Keratinocyte (primary cell): Measurements from ENCODE around the gene BCAS3. TPM values are rescaled to one million over a fixed set of nuclear protein-coding genes. Genes with fewer than 3 reads are reported as not detected.

Source experiments
- DNase-seq: peaks from one replicate; pipeline ENCODE4 v3.0.0-alpha.2; 2011; ENCODE audit warnings: low read depth, missing footprints, low spot score
- FAIRE-seq: peaks from 2 replicates; lab custom pipeline; 2011; peaks lifted over from hg19 to GRCh38; lab: Jason Lieb, UNC
- H2AFZ ChIP-seq: 2 replicates; pipeline ENCODE4 v1.6.0; 2012; ENCODE audit warnings: low read length, control low read depth, inconsistent platforms; ENCODE audit not compliant: control insufficient read depth
- H3K27ac ChIP-seq: 2 replicates; pipeline ENCODE4 v1.5.1; 2011; ENCODE audit warnings: low read length; ENCODE audit not compliant: control insufficient read depth, insufficient read depth
- H3K27me3 ChIP-seq: 3 replicates; pipeline ENCODE4 v1.6.0; 2011; ENCODE audit warnings: low read length; ENCODE audit not compliant: control insufficient read depth, insufficient read depth; ENCODE audit errors: extremely low read depth
- H3K36me3 ChIP-seq, 2 experiments: 2 replicates in 1 of 2; 3 replicates in 1 of 2; pipeline ENCODE4 v1.5.1; 2011; ENCODE audit warnings: low read length in 2 of 2, mild to moderate bottlenecking in 1 of 2; ENCODE audit not compliant: control insufficient read depth in 2 of 2, insufficient read depth in 2 of 2; ENCODE audit errors: extremely low read depth in 1 of 2
- H3K4me1 ChIP-seq: 3 replicates; pipeline ENCODE4 v1.5.1; 2011; ENCODE audit warnings: low read length; ENCODE audit not compliant: control insufficient read depth, insufficient read depth; ENCODE audit errors: extremely low read depth
- H3K4me2 ChIP-seq: 3 replicates; pipeline ENCODE4 v1.6.0; 2011; ENCODE audit warnings: low read depth, low read length; ENCODE audit not compliant: control insufficient read depth, insufficient read depth; ENCODE audit errors: extremely low read depth
- H3K4me3 ChIP-seq, 3 experiments: fragments of 200-600 bp in 1 of 3; sonication (generic) in 1 of 3; 2 replicates in 2 of 3; 3 replicates in 1 of 3; pipeline ENCODE4 v1.5.1; 2011 to 2016; ENCODE audit warnings: low read length in 3 of 3, mild to moderate bottlenecking in 3 of 3, control low read depth in 2 of 3, inconsistent platforms in 1 of 3, low read depth in 1 of 3, mixed read lengths in 1 of 3, mixed run types in 1 of 3, moderate library complexity in 1 of 3; ENCODE audit not compliant: control insufficient read depth in 2 of 3, insufficient read depth in 2 of 3; ENCODE audit errors: extremely low read depth in 1 of 3
- H3K79me2 ChIP-seq: 2 replicates; pipeline ENCODE4 v1.6.0; 2012; ENCODE audit warnings: low read length; ENCODE audit not compliant: control insufficient read depth, insufficient read depth
- H3K9ac ChIP-seq: 3 replicates; pipeline ENCODE4 v1.6.0; 2011; ENCODE audit warnings: low read length; ENCODE audit not compliant: control insufficient read depth, insufficient read depth; ENCODE audit errors: extremely low read depth
- H3K9me1 ChIP-seq: 3 replicates; pipeline ENCODE4 v1.6.0; 2011; ENCODE audit warnings: low read length; ENCODE audit not compliant: control insufficient read depth, insufficient read depth; ENCODE audit errors: extremely low read depth
- H3K9me3 ChIP-seq: 2 replicates; pipeline ENCODE4 v1.5.1; 2012; ENCODE audit warnings: low read depth, low read length; ENCODE audit not compliant: control insufficient read depth
- H4K20me1 ChIP-seq: 3 replicates; pipeline ENCODE4 v1.6.0; 2011; ENCODE audit warnings: low read length; ENCODE audit not compliant: control insufficient read depth, insufficient read depth; ENCODE audit errors: extremely low read depth
- CTCF ChIP-seq, 3 experiments: IDR thresholded peaks in 1 of 3; conservative IDR thresholded peaks in 1 of 3; optimal IDR thresholded peaks in 1 of 3; 2 replicates in 2 of 3; 3 replicates in 1 of 3; pipeline versions ENCODE3 to v1.5.1; 2011; ENCODE audit warnings: low read length in 3 of 3, mild to moderate bottlenecking in 3 of 3, moderate library complexity in 2 of 3, control low read depth in 1 of 3, inconsistent platforms in 1 of 3; ENCODE audit not compliant: insufficient read depth in 2 of 3; ENCODE audit errors: extremely low read depth in 1 of 3
- EZH2 ChIP-seq: IDR thresholded peaks from one replicate; pipeline ENCODE4 v1.6.1; 2012; ENCODE audit warnings: inconsistent platforms, mild to moderate bottlenecking, low read length, moderate library complexity
- dilution Hi-C: fragments of 300-500 bp; cut with MboI; formaldehyde crosslinking; loops from one replicate; pipeline ENCODE4 v1.7.0; 2020; ENCODE audit warnings: low sequenced_read_pairs; ENCODE audit not compliant: extremely low pct_ligation_motif_present
- polyA plus RNA-seq, 5 experiments: library from polyadenylated mRNA; depleted of rRNA in 3 of 5; stranded (reverse) in 3 of 5; stranded (forward) in 1 of 5; unstranded in 1 of 5; fragments of >200 nt; gene quantifications; 1 replicate in 1 of 5; 2 replicates in 3 of 5; 3 replicates in 1 of 5; pipeline versions ENCODE4 v1.2.1 to v1.2.3, GENCODE V29; 2011 to 2012; ENCODE audit warnings: missing spikeins in 2 of 5, low read depth in 1 of 5, low replicate concordance in 1 of 5

BCAS3 gene
- polyA plus RNA-seq, 1 donor (not counting 4 experiments of a cell fraction or from before 2014, with no cell fraction given), result 11.8 TPM

GRCh38 chr17:61322325-61323002 lies 644.8 kb downstream of the BCAS3 start:
- H3K27ac ChIP-seq, result no peak overlapping the region

GRCh38 chr17:61323003-61323908 lies 645.6 kb downstream of the BCAS3 start:
- no peak overlapping the region for H3K4me2 ChIP-seq
- DNase-seq, result no peak
- no peak for FAIRE-seq

More at GRCh38 chr17:61322325-61323002, 644.8 kb downstream of the BCAS3 start:
- Histone ChIP-seq H2AFZ (no peak overlapping the region), H3K4me1 (no peaks in the 10 kb centered on the region), H3K9me1 (no peaks in the 10 kb centered on the region), H3K4me3 (no peak overlapping the region), H3K27me3 (peaks cover 3% of the 10 kb centered on the region), H3K9ac (no peak overlapping the region), H3K79me2 (no peaks in the 10 kb centered on the region), H4K20me1 (no peaks in the 10 kb centered on the region), H3K36me3 (no peaks in the 10 kb centered on the region), H3K9me3 (no peaks in the 10 kb centered on the region), H3K4me2 (no peak overlapping the region)
- FAIRE-seq, result no peak
- no peak for TF ChIP-seq EZH2
- no peak for TF ChIP-seq CTCF (optimal IDR thresholded peaks at IDR 0.05 in 1 of 3, IDR thresholded peaks at IDR 0.05 in 1 of 3, conservative IDR thresholded peaks at IDR 0.05 in 1 of 3; ENCODE audit: extremely low read depth in 1 of 3, insufficient read depth in 2 of 3, low read length in 3 of 3)
- dilution Hi-C loops, result no loop called here
- DNase-seq, result no peak

More at GRCh38 chr17:61323003-61323908, 645.6 kb downstream of the BCAS3 start:
- H3K9me3 ChIP-seq, result no peaks in the 10 kb centered on the region
- TF ChIP-seq CTCF (optimal IDR thresholded peaks at IDR 0.05 in 1 of 3, IDR thresholded peaks at IDR 0.05 in 1 of 3, conservative IDR thresholded peaks at IDR 0.05 in 1 of 3; ENCODE audit: extremely low read depth in 1 of 3, insufficient read depth in 2 of 3, low read length in 3 of 3), result no peak
- TF ChIP-seq EZH2, result no peak
- no peak overlapping the region for H2AFZ ChIP-seq
- H3K4me1 ChIP-seq, result no peaks in the 10 kb centered on the region
- H3K36me3 ChIP-seq, result no peaks in the 10 kb centered on the region
- no peaks in the 10 kb centered on the region for H3K9me1 ChIP-seq
- H4K20me1 ChIP-seq, result no peaks in the 10 kb centered on the region
- no peaks in the 10 kb centered on the region for H3K79me2 ChIP-seq
- H3K27ac ChIP-seq, result no peak overlapping the region
- H3K4me3 ChIP-seq, result no peak overlapping the region
- dilution Hi-C loops, result no loop called here
- H3K27me3 ChIP-seq, result no peaks in the 10 kb centered on the region
- H3K9ac ChIP-seq, result no peak overlapping the region
